ENCODE results near the gene GSKIP.

The GSKIP gene

GRCh38 chr14:96370528-96370927 lies 7.2 kb downstream of the GSKIP start:
- no peak for TF ChIP-seq CTCF (IDR thresholded peaks at IDR 0.05; ENCODE audit: low read depth, low read length, missing control alignments)
- H3K4me3 ChIP-seq (replicated peaks; ENCODE audit: low read depth, low read length): no peak overlapping the region
- no peak for DNase-seq (ENCODE audit: extremely low read depth, low read depth)

GRCh38 chr14:96373538-96373937 lies 10.2 kb downstream of the GSKIP start:
- DNase-seq (ENCODE audit: extremely low read depth, low read depth): no peak
- no peak for TF ChIP-seq CTCF (IDR thresholded peaks at IDR 0.05; ENCODE audit: low read depth, low read length, missing control alignments)

GRCh38 chr14:96376093-96376492 lies 12.8 kb downstream of the GSKIP start:
- TF ChIP-seq CTCF (IDR thresholded peaks at IDR 0.05; ENCODE audit: low read depth, low read length, missing control alignments): no peak
- H3K4me3 ChIP-seq (replicated peaks; ENCODE audit: low read depth, low read length): no peak overlapping the region
- DNase-seq (ENCODE audit: extremely low read depth, low read depth): no peak

More at GRCh38 chr14:96373538-96373937, 10.2 kb downstream of the GSKIP start:
- H3K4me3 ChIP-seq (replicated peaks; ENCODE audit: low read depth, low read length): no peak overlapping the region

GRCh38 chr14:96380735-96381134 lies 17.4 kb downstream of the GSKIP start:
- no peak for TF ChIP-seq CTCF (IDR thresholded peaks at IDR 0.05; ENCODE audit: low read depth, low read length, missing control alignments)
- H3K4me3 ChIP-seq (replicated peaks; ENCODE audit: low read depth, low read length): no peak overlapping the region
- DNase-seq (ENCODE audit: extremely low read depth, low read depth): no peak

- TF ChIP-seq CTCF (IDR thresholded peaks at IDR 0.05; ENCODE audit: low read depth, low read length, missing control alignments): no peak
- H3K4me3 ChIP-seq (replicated peaks; ENCODE audit: low read depth, low read length): no peak overlapping the region
- no peak for DNase-seq (ENCODE audit: extremely low read depth, low read depth)
These were observed 20.1 kb downstream of the GSKIP start for GRCh38 chr14:96383445-96383844.

- no peak overlapping the region for H3K4me3 ChIP-seq (replicated peaks; ENCODE audit: low read depth, low read length)
- no peak for DNase-seq (ENCODE audit: extremely low read depth, low read depth)
- no peak for TF ChIP-seq CTCF (IDR thresholded peaks at IDR 0.05; ENCODE audit: low read depth, low read length, missing control alignments)
These were observed 20.7 kb downstream of the GSKIP start for GRCh38 chr14:96384053-96384452.

- TF ChIP-seq CTCF (IDR thresholded peaks at IDR 0.05; ENCODE audit: low read depth, low read length, missing control alignments): no peak
- no peak overlapping the region for H3K4me3 ChIP-seq (replicated peaks; ENCODE audit: low read depth, low read length)
- DNase-seq (ENCODE audit: extremely low read depth, low read depth): no peak
These were observed 21.4 kb downstream of the GSKIP start for GRCh38 chr14:96384740-96385139.
